Measurements from ENCODE around the gene ADCY3. TPM values are rescaled to one million over a fixed set of nuclear protein-coding genes. Genes with fewer than 3 reads are reported as not detected.
"Not testable (repeated sequence)": the region's sequence is repeated elsewhere in the genome, so short reads cannot be mapped to it uniquely, and the experiment has no call there.

Gene ADCY3
- total RNA-seq, 1 experiment from 2014 or later: 50.3 TPM

GRCh38 chr2:24809316-24810007 is 110.6 kb downstream of the ADCY3 start:
- Mint-ChIP-seq H3K36me3 (ENCODE audit: insufficient read depth, unreplicated experiment) (peaks cover 12% of the 10 kb centered on the region), H3K27me3 (ENCODE audit: insufficient read depth, unreplicated experiment) (no peaks in the 10 kb centered on the region), H3K4me3 (ENCODE audit: unreplicated experiment) (peak overlapping the region; percentile 34), H3K9me3 (ENCODE audit: unreplicated experiment) (no peaks in the 10 kb centered on the region), H3K4me1 (ENCODE audit: insufficient read depth, unreplicated experiment) (peaks cover 20% of the 10 kb centered on the region), H3K27ac (ENCODE audit: low read depth, unreplicated experiment) (peak overlapping the region; percentile 72)
- CTCF ChIA-PET: interaction anchor here (0.6 kb wide), 2 partner anchors 325 to 391 kb away, joined by 3 to 5 read pairs; no protein-coding TSS in a partner anchor
- intact Hi-C loops (cut with micrococcal nuclease): no loop called here
- POLR2A ChIA-PET: interaction anchor here (0.6 to 1.2 kb wide), 7 partner anchors 10 to 1175 kb away, joined by 3 to 6 read pairs (median 3); partner anchors contain the start of genes CENPO and PTRHD1
- DNase-seq (ENCODE audit: unreplicated experiment): no peak
- no TSS peak for BruUV-seq (replicated peaks)
- no peak for TF ChIP-seq CTCF (IDR thresholded peaks at IDR 0.05; ENCODE audit: unreplicated experiment)

- ChIA-PET POLR2A (no interaction called here), CTCF (interaction anchor here (0.6 kb wide), 1 partner anchor 765 kb away, joined by 3 read pairs; no protein-coding TSS in a partner anchor)
- Mint-ChIP-seq H3K4me1 (ENCODE audit: insufficient read depth, unreplicated experiment) (peaks cover 24% of the 10 kb centered on the region), H3K4me3 (ENCODE audit: unreplicated experiment) (no peak overlapping the region), H3K27ac (ENCODE audit: low read depth, unreplicated experiment) (peak overlapping the region; percentile 68), H3K36me3 (ENCODE audit: insufficient read depth, unreplicated experiment) (no peaks in the 10 kb centered on the region), H3K9me3 (ENCODE audit: unreplicated experiment) (no peaks in the 10 kb centered on the region), H3K27me3 (ENCODE audit: insufficient read depth, unreplicated experiment) (no peaks in the 10 kb centered on the region)
- intact Hi-C loops (cut with micrococcal nuclease): no loop called here
- no peak for DNase-seq (ENCODE audit: unreplicated experiment)
- no peak for TF ChIP-seq CTCF (IDR thresholded peaks at IDR 0.05; ENCODE audit: unreplicated experiment)
- no TSS peak for BruUV-seq (replicated peaks)
These were observed 113.4 kb downstream of the ADCY3 start for GRCh38 chr2:24806661-24807036.

DNA sequence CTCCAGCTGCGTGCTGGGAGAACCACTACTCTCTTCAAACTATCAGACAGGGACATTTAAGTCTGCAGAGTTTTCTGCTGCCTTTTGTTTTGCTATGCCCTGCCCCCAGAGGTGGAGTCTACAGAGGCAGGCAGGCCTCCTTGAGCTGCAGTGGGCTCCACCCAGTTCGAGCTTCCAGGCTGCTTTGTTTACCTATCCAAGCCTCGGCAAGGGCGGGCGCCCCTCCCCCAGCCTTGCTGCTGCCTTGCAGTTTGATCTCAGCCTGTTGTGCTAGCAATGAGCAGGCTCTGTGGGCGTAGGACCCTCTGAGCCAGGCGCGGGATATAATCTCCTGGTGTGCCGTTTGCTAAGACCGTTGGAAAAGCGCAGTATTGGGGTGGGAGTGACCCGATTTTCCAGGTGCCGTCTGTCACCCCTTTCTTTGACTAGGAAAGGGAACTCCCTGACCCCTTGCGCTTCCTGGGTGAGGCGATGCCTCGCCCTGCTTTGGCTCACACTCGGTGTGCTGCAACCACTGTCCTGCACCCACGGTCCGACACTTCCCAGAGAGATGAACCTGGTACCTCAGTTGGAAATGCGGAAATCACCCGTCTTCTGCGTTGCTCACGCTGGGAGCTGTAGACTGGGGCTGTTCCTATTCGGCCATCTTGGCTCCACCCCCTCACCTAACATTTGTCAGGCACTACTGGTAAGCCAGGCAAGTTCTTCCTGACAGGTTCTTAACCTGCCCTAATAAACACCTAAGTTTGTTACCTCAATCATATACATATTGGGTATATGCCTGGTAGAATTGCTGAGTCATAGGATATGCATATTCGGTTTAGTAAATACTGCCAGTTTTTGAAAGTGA is 114.0 kb downstream of the ADCY3 start:
- POLR2A ChIA-PET: interaction anchor here (0.6 kb wide), 1 partner anchor 14 kb away, joined by 3 read pairs; no protein-coding TSS in a partner anchor
- H3K27me3 Mint-ChIP-seq (ENCODE audit: insufficient read depth, unreplicated experiment); DNase-seq (ENCODE audit: unreplicated experiment); BruUV-seq (replicated peaks); H3K9me3 Mint-ChIP-seq (ENCODE audit: unreplicated experiment); intact Hi-C loops (cut with micrococcal nuclease); H3K4me3 Mint-ChIP-seq (ENCODE audit: unreplicated experiment); H3K36me3 Mint-ChIP-seq (ENCODE audit: insufficient read depth, unreplicated experiment): not testable (repeated sequence)
- Mint-ChIP-seq H3K27ac (ENCODE audit: low read depth, unreplicated experiment) (peak overlapping the region; percentile 68), H3K4me1 (ENCODE audit: insufficient read depth, unreplicated experiment) (peaks cover 24% of the 10 kb centered on the region)
- CTCF ChIA-PET: interaction anchor here (0.6 kb wide), 4 partner anchors 15 to 765 kb away, joined by 3 read pairs; no protein-coding TSS in a partner anchor

DNA sequence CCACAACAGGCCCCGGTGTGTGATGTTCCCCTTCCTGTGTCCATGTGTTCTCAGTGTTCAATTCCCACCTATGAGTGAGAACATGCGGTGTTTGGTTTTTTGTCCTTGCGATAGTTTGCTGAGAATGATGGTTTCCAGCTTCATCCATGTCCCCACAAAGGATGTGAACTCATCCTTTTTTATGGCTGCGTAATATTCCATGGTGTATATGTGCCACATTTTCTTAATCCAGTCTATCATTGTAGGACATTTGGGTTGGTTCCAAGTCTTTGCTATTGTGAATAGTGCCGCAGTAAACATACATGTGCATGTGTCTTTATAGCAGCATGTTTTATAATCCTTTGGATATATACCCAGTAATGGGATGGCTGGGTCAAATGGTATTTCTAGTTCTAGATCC is 119.5 kb downstream of the ADCY3 start:
- Mint-ChIP-seq H3K36me3 (ENCODE audit: insufficient read depth, unreplicated experiment) (peaks cover 30% of the 10 kb centered on the region), H3K4me1 (ENCODE audit: insufficient read depth, unreplicated experiment) (peaks cover 18% of the 10 kb centered on the region)
- H3K9me3 Mint-ChIP-seq (ENCODE audit: unreplicated experiment); DNase-seq (ENCODE audit: unreplicated experiment); BruUV-seq (replicated peaks); intact Hi-C loops (cut with micrococcal nuclease); CTCF ChIA-PET; H3K4me3 Mint-ChIP-seq (ENCODE audit: unreplicated experiment); H3K27ac Mint-ChIP-seq (ENCODE audit: low read depth, unreplicated experiment); H3K27me3 Mint-ChIP-seq (ENCODE audit: insufficient read depth, unreplicated experiment): not testable (repeated sequence)
- POLR2A ChIA-PET: interaction anchor here (1.1 kb wide), 1 partner anchor 9 kb away, joined by 6 read pairs; no protein-coding TSS in a partner anchor
